ENCODE measurements around the gene SOCS7. TPM values are rescaled to one million over a fixed set of nuclear protein-coding genes. Genes with fewer than 3 reads are reported as not detected.

Gene SOCS7
- total RNA-seq, 1 experiment from 2014 or later = 24.6 TPM

- DNase-seq (ENCODE audit: extremely low read depth, low read depth) = no peak
Measured at GRCh38 chr17:38334480-38335364, 16.9 kb upstream of the SOCS7 start.

GRCh38 chr17:38336838-38337237, 14.8 kb upstream of the SOCS7 start:
- no peak for DNase-seq (ENCODE audit: extremely low read depth, low read depth)

- no peak for DNase-seq (ENCODE audit: extremely low read depth, low read depth)
Measured at GRCh38 chr17:38338053-38338452, 13.6 kb upstream of the SOCS7 start.

GRCh38 chr17:38338535-38338934, 13.1 kb upstream of the SOCS7 start:
- DNase-seq (ENCODE audit: extremely low read depth, low read depth) = no peak

- no peak for DNase-seq (ENCODE audit: extremely low read depth, low read depth)
Measured at GRCh38 chr17:38339891-38340290, 11.8 kb upstream of the SOCS7 start.

- no peak for DNase-seq (ENCODE audit: extremely low read depth, low read depth)
Measured at GRCh38 chr17:38341035-38341721, 10.5 kb upstream of the SOCS7 start.

GRCh38 chr17:38342886-38343607, 8.6 kb upstream of the SOCS7 start:
- DNase-seq (ENCODE audit: extremely low read depth, low read depth) = no peak

GRCh38 chr17:38343608-38344419, 7.8 kb upstream of the SOCS7 start, which contains the start of gene GPR179:
GPR179 (minus strand) TSS chr17:38343956; CDS start chr17:38343789, 167 bp downstream.
- DNase-seq (ENCODE audit: extremely low read depth, low read depth) = no peak

GRCh38 chr17:38344420-38344745, 7.3 kb upstream of the SOCS7 start:
- no peak for DNase-seq (ENCODE audit: extremely low read depth, low read depth)

- no peak for DNase-seq (ENCODE audit: extremely low read depth, low read depth)
Measured at GRCh38 chr17:38345743-38346142, 5.9 kb upstream of the SOCS7 start.

- peak; percentile 85 for DNase-seq (ENCODE audit: extremely low read depth, low read depth)
Measured at GRCh38 chr17:38349097-38349730, 2.4 kb upstream of the SOCS7 start.

- no peak for DNase-seq (ENCODE audit: extremely low read depth, low read depth)
Measured at GRCh38 chr17:38350035-38350434, 1.6 kb upstream of the SOCS7 start.

- DNase-seq (ENCODE audit: extremely low read depth, low read depth) = no peak
Measured at GRCh38 chr17:38352245-38353085, 821 bp downstream of the SOCS7 start.

- DNase-seq (ENCODE audit: extremely low read depth, low read depth) = no peak
Measured at GRCh38 chr17:38353086-38353604, 1.5 kb downstream of the SOCS7 start.

- no peak for DNase-seq (ENCODE audit: extremely low read depth, low read depth)
Measured at GRCh38 chr17:38353668-38354067, 2.0 kb downstream of the SOCS7 start.

GRCh38 chr17:38354466-38354865, 2.8 kb downstream of the SOCS7 start:
- no peak for DNase-seq (ENCODE audit: extremely low read depth, low read depth)

GRCh38 chr17:38355251-38355650, 3.6 kb downstream of the SOCS7 start:
- DNase-seq (ENCODE audit: extremely low read depth, low read depth) = no peak

GRCh38 chr17:38357486-38358123, 6.0 kb downstream of the SOCS7 start:
- no peak for DNase-seq (ENCODE audit: extremely low read depth, low read depth)

Data from NCI-H460 (cell line).